GM23248 (cell line): Measurements from ENCODE around the gene ROCK2.

ENCODE experiments used
- EZH2 ChIP-seq: fragments of 200-600 bp; sonication (generic); IDR thresholded peaks from 2 replicates; pipeline ENCODE4 v1.6.1; 2018; ENCODE audit warnings: antibody characterized with exemption, mild to moderate bottlenecking; ENCODE audit not compliant: insufficient read depth, poor library complexity, severe bottlenecking
- EZH2phosphoT487 ChIP-seq: fragments of 200-600 bp; sonication (generic); IDR thresholded peaks from 2 replicates; pipeline ENCODE4 v1.6.1; 2018; ENCODE audit warnings: antibody characterized with exemption, moderate library complexity, mild to moderate bottlenecking, low read depth; ENCODE audit not compliant: insufficient read depth

- TF ChIP-seq EZH2phosphoT487: no peak
- TF ChIP-seq EZH2: no peak
Observed at GRCh38 chr2:11142330-11142729, 202.1 kb downstream of the ROCK2 start.
